Loucy (cell line): Measurements from ENCODE around the gene KCNQ4.

Experiments
- EZH2phosphoT487 ChIP-seq: fragments of 200-600 bp; IDR thresholded peaks from 2 replicates; pipeline ENCODE4 v1.6.1; 2018; ENCODE audit warnings: antibody characterized with exemption, mild to moderate bottlenecking, moderate library complexity, borderline replicate concordance
- TF ChIP-seq, protein P1 (sequence below): fragments of 200-600 bp; sonication (generic); conservative IDR thresholded peaks from 2 replicates; pipeline ENCODE4 v1.5.1; 2014; ENCODE audit warnings: mild to moderate bottlenecking, antibody characterized with exemption, low read length

DNA sequence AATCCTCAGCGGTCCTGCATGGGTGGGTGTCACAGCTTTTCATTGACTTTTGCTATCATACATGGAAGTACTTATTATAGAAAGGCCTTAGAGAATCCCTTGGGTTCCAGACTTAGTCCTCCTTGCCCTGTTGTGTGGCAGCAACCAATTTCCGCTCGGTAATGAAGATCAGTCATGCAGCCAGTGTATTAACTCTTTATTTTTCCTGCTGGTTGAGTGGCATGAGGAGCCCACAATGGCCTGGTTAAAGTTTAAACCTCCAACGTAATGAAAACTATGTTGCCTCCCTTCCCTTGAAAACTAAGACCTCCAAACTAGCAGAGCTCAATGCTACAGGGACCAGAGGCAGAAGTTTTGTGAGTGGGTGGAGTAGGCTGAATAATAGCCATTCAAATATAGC, 58.6 kb downstream of the KCNQ4 start:
- TF ChIP-seq, protein P1, sequence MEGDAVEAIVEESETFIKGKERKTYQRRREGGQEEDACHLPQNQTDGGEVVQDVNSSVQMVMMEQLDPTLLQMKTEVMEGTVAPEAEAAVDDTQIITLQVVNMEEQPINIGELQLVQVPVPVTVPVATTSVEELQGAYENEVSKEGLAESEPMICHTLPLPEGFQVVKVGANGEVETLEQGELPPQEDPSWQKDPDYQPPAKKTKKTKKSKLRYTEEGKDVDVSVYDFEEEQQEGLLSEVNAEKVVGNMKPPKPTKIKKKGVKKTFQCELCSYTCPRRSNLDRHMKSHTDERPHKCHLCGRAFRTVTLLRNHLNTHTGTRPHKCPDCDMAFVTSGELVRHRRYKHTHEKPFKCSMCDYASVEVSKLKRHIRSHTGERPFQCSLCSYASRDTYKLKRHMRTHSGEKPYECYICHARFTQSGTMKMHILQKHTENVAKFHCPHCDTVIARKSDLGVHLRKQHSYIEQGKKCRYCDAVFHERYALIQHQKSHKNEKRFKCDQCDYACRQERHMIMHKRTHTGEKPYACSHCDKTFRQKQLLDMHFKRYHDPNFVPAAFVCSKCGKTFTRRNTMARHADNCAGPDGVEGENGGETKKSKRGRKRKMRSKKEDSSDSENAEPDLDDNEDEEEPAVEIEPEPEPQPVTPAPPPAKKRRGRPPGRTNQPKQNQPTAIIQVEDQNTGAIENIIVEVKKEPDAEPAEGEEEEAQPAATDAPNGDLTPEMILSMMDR, result no peak
- TF ChIP-seq EZH2phosphoT487, result no peak
